C4-2B (cell line): ENCODE measurements around the gene UQCC5.

Experiments
- CTCF ChIP-seq: fragments of 450-650 bp; conservative IDR thresholded peaks from 2 replicates; pipeline ENCODE4 v1.5.1; 2017; ENCODE audit warnings: mild to moderate bottlenecking
- ZFX ChIP-seq: fragments of 450-650 bp; IDR thresholded peaks from 2 replicates; pipeline ENCODE4 v1.6.1; 2017

- TF ChIP-seq CTCF = no peak
- no peak for TF ChIP-seq ZFX
These were observed 22.0 kb downstream of the UQCC5 start for GRCh38 chr3:52558436-52558835.
